H1 (cell line): ENCODE results near the gene THADA.
"Not testable (repeated sequence)": the region's sequence is repeated elsewhere in the genome, so short reads cannot be mapped to it uniquely, and the experiment has no call there.

Source experiments
- CEBPB ChIP-seq: IDR thresholded peaks from 2 replicates; pipeline ENCODE4 v1.6.1; 2012; ENCODE audit warnings: low read depth, low read length
- EGR1 ChIP-seq: IDR thresholded peaks from 2 replicates; pipeline ENCODE4 v1.6.1; 2011; ENCODE audit warnings: low read depth, low read length, borderline replicate concordance
- EP300 ChIP-seq, 2 experiments: IDR thresholded peaks; 1 replicate in 1 of 2; 2 replicates in 1 of 2; pipeline ENCODE4 v1.6.1; 2011 to 2012; ENCODE audit warnings: low read depth in 2 of 2, low read length in 2 of 2, mild to moderate bottlenecking in 2 of 2, borderline replicate concordance in 1 of 2, inconsistent platforms in 1 of 2, moderate library complexity in 1 of 2
- EZH2 ChIP-seq: fragments of 200-600 bp; sonication (generic); IDR thresholded peaks from 2 replicates; pipeline ENCODE4 v1.7.1; 2012; ENCODE audit warnings: low read depth, mild to moderate bottlenecking, moderate library complexity, low read length, inconsistent platforms; ENCODE audit not compliant: severe bottlenecking
- RAD21 ChIP-seq, 2 experiments: IDR thresholded peaks in 1 of 2; conservative IDR thresholded peaks in 1 of 2; 2 replicates each; pipeline ENCODE4 v1.6.1; 2011; ENCODE audit warnings: low read depth in 2 of 2, low read length in 2 of 2, improper control_type of control experiment in 1 of 2, inconsistent platforms in 1 of 2, mild to moderate bottlenecking in 1 of 2, moderate library complexity in 1 of 2
- TF ChIP-seq, protein P1 (sequence below), 3 experiments: IDR thresholded peaks; 1 replicate in 2 of 3; 2 replicates in 1 of 3; pipeline versions ENCODE4 v1.5.1 to v1.6.1; 2011; ENCODE audit warnings: low read length in 3 of 3, mild to moderate bottlenecking in 3 of 3, inconsistent platforms in 2 of 3, low read depth in 1 of 3, moderate library complexity in 1 of 3; ENCODE audit not compliant: insufficient read depth in 1 of 3; ENCODE audit errors: control extremely low read depth in 1 of 3

DNA sequence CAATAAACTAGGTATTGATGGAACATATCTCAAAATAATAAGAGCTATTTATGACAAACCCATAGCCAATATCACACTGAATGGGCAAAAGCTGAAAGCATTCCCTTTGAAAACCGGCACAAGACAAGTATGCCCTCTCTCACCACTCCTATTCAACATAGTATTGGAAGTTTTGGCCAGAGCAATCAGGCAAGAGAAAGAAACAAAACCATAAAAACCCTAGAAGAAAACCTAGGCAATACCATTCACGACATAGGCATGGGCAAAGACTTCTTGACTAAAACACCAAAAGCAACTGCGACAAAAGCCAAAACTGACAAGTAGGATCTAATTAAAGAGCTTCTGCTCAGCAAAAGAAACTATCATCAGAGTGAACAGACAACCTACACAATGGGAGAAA, 63.3 kb downstream of the THADA start:
- TF ChIP-seq, protein P1, sequence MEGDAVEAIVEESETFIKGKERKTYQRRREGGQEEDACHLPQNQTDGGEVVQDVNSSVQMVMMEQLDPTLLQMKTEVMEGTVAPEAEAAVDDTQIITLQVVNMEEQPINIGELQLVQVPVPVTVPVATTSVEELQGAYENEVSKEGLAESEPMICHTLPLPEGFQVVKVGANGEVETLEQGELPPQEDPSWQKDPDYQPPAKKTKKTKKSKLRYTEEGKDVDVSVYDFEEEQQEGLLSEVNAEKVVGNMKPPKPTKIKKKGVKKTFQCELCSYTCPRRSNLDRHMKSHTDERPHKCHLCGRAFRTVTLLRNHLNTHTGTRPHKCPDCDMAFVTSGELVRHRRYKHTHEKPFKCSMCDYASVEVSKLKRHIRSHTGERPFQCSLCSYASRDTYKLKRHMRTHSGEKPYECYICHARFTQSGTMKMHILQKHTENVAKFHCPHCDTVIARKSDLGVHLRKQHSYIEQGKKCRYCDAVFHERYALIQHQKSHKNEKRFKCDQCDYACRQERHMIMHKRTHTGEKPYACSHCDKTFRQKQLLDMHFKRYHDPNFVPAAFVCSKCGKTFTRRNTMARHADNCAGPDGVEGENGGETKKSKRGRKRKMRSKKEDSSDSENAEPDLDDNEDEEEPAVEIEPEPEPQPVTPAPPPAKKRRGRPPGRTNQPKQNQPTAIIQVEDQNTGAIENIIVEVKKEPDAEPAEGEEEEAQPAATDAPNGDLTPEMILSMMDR (IDR thresholded peaks at IDR 0.05; ENCODE audit: control extremely low read depth in 1 of 3, insufficient read depth in 1 of 3, low read depth in 1 of 3, low read length in 3 of 3) = not testable (repeated sequence)
- TF ChIP-seq EZH2; EGR1; RAD21 (IDR thresholded peaks at IDR 0.05 in 1 of 2, conservative IDR thresholded peaks at IDR 0.05 in 1 of 2; ENCODE audit: low read depth in 2 of 2, low read length in 2 of 2); CEBPB; EP300 (IDR thresholded peaks at IDR 0.05; ENCODE audit: borderline replicate concordance in 1 of 2, low read depth in 2 of 2, low read length in 2 of 2): not testable (repeated sequence)
